Aorta (tissue), 5 donors: ENCODE data around the gene IGF1. TPM values are rescaled to one million over a fixed set of nuclear protein-coding genes. Genes with fewer than 3 reads are reported as not detected.

Experiments
- ATAC-seq: fragments of 200-7000 bp; cut with Tn5 transposase; one replicate; pipeline ENCODE4 v1.9.1; 2022; ENCODE audit warnings: moderate library complexity; ENCODE audit not compliant: low FRiP score
- DNase-seq, 2 donors: peaks; one replicate each; pipeline ENCODE4 v3.0.0-alpha.2; 2020
- H3K27ac ChIP-seq, 2 donors: one replicate each; pipeline ENCODE4 v1.5.1; 2013; ENCODE audit warnings: low read length in 2 of 2, mild to moderate bottlenecking in 2 of 2, moderate library complexity in 2 of 2, control low read depth in 1 of 2, inconsistent platforms in 1 of 2, low read depth in 1 of 2
- H3K27me3 ChIP-seq, 2 donors: one replicate each; pipeline ENCODE4 v1.6.1; 2013; ENCODE audit warnings: control low read depth in 1 of 2, low read length in 1 of 2, mild to moderate bottlenecking in 1 of 2, moderate library complexity in 1 of 2; ENCODE audit not compliant: insufficient read depth in 2 of 2, control insufficient read depth in 1 of 2
- H3K36me3 ChIP-seq, 2 donors: one replicate each; pipeline ENCODE4 v1.6.1; 2013; ENCODE audit warnings: control low read depth in 1 of 2, low read length in 1 of 2, mild to moderate bottlenecking in 1 of 2; ENCODE audit not compliant: insufficient read depth in 2 of 2, control insufficient read depth in 1 of 2
- H3K4me1 ChIP-seq, 2 donors: one replicate each; pipeline ENCODE4 v1.6.1; 2013; ENCODE audit warnings: low read length in 2 of 2, control low read depth in 1 of 2, mild to moderate bottlenecking in 1 of 2, moderate library complexity in 1 of 2; ENCODE audit not compliant: insufficient read depth in 2 of 2, control insufficient read depth in 1 of 2
- H3K4me3 ChIP-seq, 2 donors: one replicate each; pipeline ENCODE4 v1.5.1; 2013; ENCODE audit warnings: low read length in 2 of 2, control low read depth in 1 of 2, mild to moderate bottlenecking in 1 of 2
- H3K9me3 ChIP-seq: one replicate; pipeline ENCODE4 v1.6.1; 2013; ENCODE audit warnings: mild to moderate bottlenecking, low read length; ENCODE audit not compliant: control insufficient read depth
- WGBS, 2 donors: extraction: QIAGEN DNeasy Blood & Tissue Kit; methylation state at CpG; one replicate each; pipeline ENCODE4 v1.1.7; 2013; 5-methylcytosine and 5-hydroxymethylcytosine counted together
- intact Hi-C, 2 donors: fragments of 100-400 bp; cut with DNase I; formaldehyde crosslinking; loops; one replicate each; pipeline versions ENCODE4 v1.14.2 to v1.15.0; 2022
- polyA plus RNA-seq, 2 donors: library from polyadenylated mRNA; stranded (reverse); fragments of 200-250 nt; gene quantifications; one replicate each; pipeline ENCODE4 v1.2.3, GENCODE V29; 2013
- total RNA-seq, 2 donors: library from RNA; stranded (reverse); fragmentation: NEBNext Ultra II Directional; extraction: Animal tissue kit (Norgen Biotek cat#: 25700); gene quantifications; one replicate each; pipeline ENCODE4 v1.2.1, GENCODE V29; 2021
- donor health status: healthy with polysubstance abuse.
- donor health status: Bipolar disorder and iron deficiency.
- donor health status: DM: no; HTN: no; CAD: no.
- donor health status: DM: no; HTN: no; CAD: no.
- donor health status: DM: yes; HTN: yes; CAD: no.

IGF1 gene
- total and polyA plus RNA-seq, 4 donors = 1.3 to 193 (median 53.0) TPM

DNA sequence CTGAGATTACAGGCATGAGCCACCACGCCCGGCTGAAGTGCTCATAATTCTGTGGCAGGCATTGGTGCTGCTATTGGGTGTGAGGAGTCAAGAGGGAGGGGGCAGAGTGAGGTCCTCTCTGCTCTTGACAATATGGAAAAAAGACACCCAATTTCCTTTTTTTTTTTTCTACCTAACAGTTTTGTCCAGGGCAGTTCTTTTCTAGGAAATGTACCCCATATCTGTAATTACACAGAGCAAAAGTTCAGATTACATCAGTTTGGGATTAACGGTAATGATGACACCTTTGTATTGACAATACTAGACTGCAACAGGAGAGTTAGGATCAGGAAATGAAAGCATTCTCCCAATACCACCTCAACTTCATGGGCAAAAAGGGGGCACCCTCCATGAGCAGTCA lies 36.3 kb downstream of the IGF1 start:
- Histone ChIP-seq H3K27ac (no peak overlapping the region), H3K9me3 (no peaks in the 10 kb centered on the region), H3K27me3 (no peaks in the 10 kb centered on the region), H3K4me3 (no peak overlapping the region), H3K4me1 (no peaks in the 10 kb centered on the region), H3K36me3 (no peaks in the 10 kb centered on the region)
- 94 to 96% methylated on average over 3 of the region's 3 CpGs for WGBS, 2 donors
- DNase-seq = no peak
- intact Hi-C loops = no loop called here
- no peak for ATAC-seq

GRCh38 chr12:102441077-102441596 lies 39.2 kb downstream of the IGF1 start:
- Histone ChIP-seq H3K27ac (no peak overlapping the region), H3K27me3 (no peaks in the 10 kb centered on the region), H3K4me3 (no peak overlapping the region), H3K9me3 (no peaks in the 10 kb centered on the region), H3K36me3 (no peaks in the 10 kb centered on the region), H3K4me1 (no peaks in the 10 kb centered on the region)
- 69 to 81% methylated on average over 1 of the region's 1 CpG for WGBS, 2 donors
- intact Hi-C loops = no loop called here
- ATAC-seq (no peak), DNase-seq (no peak)

- no peaks in the 10 kb centered on the region for H3K27me3 ChIP-seq
- ATAC-seq = peak; percentile 66
Observed at GRCh38 chr12:102439426-102440405, 40.6 kb downstream of the IGF1 start.

GRCh38 chr12:102438827-102439210 lies 41.5 kb downstream of the IGF1 start:
- no peak for ATAC-seq
- Histone ChIP-seq H3K27ac (no peak overlapping the region), H3K4me1 (no peaks in the 10 kb centered on the region), H3K27me3 (no peaks in the 10 kb centered on the region), H3K4me3 (no peak overlapping the region), H3K36me3 (no peaks in the 10 kb centered on the region), H3K9me3 (no peaks in the 10 kb centered on the region)
- intact Hi-C loops = no loop called here
- 57 to 72% methylated on average over 2 of the region's 2 CpGs for WGBS, 2 donors
- DNase-seq = no peak

More at GRCh38 chr12:102439426-102440405, 40.6 kb downstream of the IGF1 start:
- H3K4me3 ChIP-seq = no peak overlapping the region
- H3K27ac ChIP-seq = no peak overlapping the region
- WGBS, 2 donors = 72 to 75% methylated on average over 11 of the region's 11 CpGs
- intact Hi-C loops = no loop called here
- DNase-seq = no peak
- H3K36me3 ChIP-seq = no peaks in the 10 kb centered on the region
- H3K4me1 ChIP-seq = no peaks in the 10 kb centered on the region
- no peaks in the 10 kb centered on the region for H3K9me3 ChIP-seq

GRCh38 chr12:102438047-102438826 lies 42.1 kb downstream of the IGF1 start:
- Histone ChIP-seq H3K4me1 (no peaks in the 10 kb centered on the region), H3K9me3 (no peaks in the 10 kb centered on the region), H3K27ac (no peak overlapping the region), H3K4me3 (no peak overlapping the region), H3K27me3 (no peaks in the 10 kb centered on the region), H3K36me3 (no peaks in the 10 kb centered on the region)
- intact Hi-C loops = no loop called here
- 82 to 85% methylated on average over 11 of the region's 11 CpGs for WGBS, 2 donors
- ATAC-seq = no peak
- DNase-seq = no peak

DNA sequence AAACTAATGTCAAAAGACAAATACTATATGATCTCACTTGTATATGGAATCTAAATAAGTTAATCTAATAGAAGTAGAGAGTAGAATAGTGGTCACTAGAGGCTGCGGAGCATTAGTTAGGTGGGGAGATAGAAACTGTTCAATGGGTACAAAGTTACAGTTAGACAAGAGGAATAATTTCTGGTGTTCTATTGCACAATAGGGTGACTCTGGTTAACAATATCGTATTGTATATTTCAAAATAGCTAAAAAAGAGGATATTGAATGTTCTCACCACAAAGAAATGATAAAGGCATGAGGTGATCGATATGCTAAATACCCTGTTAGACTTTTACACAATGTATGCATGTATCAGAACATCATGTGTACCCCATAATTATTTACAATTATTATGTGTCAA lies 42.9 kb downstream of the IGF1 start:
- DNase-seq (no peak), ATAC-seq (no peak)
- Histone ChIP-seq H3K9me3 (no peaks in the 10 kb centered on the region), H3K36me3 (no peaks in the 10 kb centered on the region), H3K27ac (no peak overlapping the region), H3K4me3 (no peak overlapping the region), H3K27me3 (no peaks in the 10 kb centered on the region), H3K4me1 (no peaks in the 10 kb centered on the region)
- WGBS, 2 donors = 87 to 88% methylated on average over 3 of the region's 3 CpGs
- intact Hi-C loops = no loop called here

GRCh38 chr12:102436867-102437266 lies 43.5 kb downstream of the IGF1 start:
- ATAC-seq = no peak
- Histone ChIP-seq H3K36me3 (no peaks in the 10 kb centered on the region), H3K4me1 (no peaks in the 10 kb centered on the region)

DNA sequence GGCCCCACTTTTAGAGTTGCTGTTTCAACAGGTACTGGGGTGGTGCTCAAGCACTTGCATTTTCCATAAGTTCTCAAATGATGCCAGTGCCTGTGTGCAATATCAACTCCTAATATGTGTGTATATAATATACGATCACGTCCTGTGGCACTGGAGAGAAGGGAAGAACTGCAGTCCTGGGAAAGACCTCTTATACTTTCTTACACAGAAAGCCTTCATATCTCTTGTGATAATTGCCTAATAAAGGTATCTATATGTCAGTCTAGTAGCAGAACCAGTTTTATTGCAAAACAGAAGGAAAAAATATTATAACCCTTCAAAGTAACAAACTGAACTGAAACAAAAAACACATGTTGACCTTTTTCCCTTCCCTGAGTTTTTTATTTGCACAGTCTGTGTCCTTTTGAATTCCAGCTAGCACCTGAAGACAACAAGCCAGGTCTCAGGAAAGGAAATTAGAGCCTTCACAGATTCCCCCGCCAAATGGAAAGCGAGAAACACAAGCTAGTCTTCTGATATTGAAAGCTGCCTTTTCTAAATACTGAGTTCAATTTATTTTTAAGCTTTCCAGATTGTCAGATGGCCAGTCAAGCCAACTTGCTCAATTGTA lies 44.4 kb downstream of the IGF1 start:
- 87 to 91% methylated on average over 4 of the region's 4 CpGs for WGBS, 2 donors
- Histone ChIP-seq H3K9me3 (no peaks in the 10 kb centered on the region), H3K4me1 (no peaks in the 10 kb centered on the region), H3K36me3 (no peaks in the 10 kb centered on the region), H3K4me3 (no peak overlapping the region), H3K27me3 (no peaks in the 10 kb centered on the region), H3K27ac (no peak overlapping the region)
- no peak for ATAC-seq
- DNase-seq = no peak
- intact Hi-C loops = no loop called here

More at GRCh38 chr12:102436867-102437266, 43.5 kb downstream of the IGF1 start:
- no peak overlapping the region for H3K27ac ChIP-seq
- no peak overlapping the region for H3K4me3 ChIP-seq
- intact Hi-C loops = no loop called here
- H3K27me3 ChIP-seq = no peaks in the 10 kb centered on the region
- no peaks in the 10 kb centered on the region for H3K9me3 ChIP-seq
- 48 to 49% methylated on average over 4 of the region's 4 CpGs for WGBS, 2 donors
- DNase-seq = no peak
